ENCODE results near the gene GFI1.

DNA sequence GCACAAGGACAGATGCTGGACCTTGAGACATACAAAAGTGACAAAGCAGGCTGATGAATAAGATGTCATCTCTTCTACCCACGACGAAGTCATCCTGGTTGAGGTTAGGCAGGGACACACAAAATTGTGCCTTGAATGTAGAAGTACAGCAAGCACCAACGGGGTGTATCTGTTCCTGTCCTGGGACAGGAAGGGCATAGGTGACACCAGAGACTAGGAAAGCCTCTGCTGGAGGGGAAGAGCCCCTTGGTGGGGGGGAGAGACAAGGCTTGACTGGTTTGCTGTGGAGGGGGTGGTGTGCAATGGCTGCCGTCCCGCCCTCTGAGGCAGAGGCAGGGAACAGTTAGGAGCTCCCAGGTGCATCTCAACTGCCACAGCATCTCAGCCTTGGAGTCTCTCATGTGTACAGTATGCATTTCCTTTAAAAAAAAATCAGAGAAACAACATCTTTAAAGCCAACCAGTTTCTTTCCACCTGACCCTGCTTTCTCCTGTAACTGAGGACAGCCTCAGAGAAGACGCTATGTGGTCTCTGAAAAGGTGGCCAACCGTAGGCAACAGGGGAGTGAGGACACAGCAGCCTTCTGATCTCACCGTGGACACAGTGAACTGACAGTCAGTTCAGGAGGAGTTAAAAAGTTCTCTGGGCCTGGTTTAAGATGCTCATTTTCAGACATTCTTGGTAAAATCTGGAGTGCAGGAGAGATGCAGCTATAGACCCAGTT is 17.7 kb upstream of the GFI1 start:
- TF ChIP-seq POLR2AphosphoS5 (IDR thresholded peaks at IDR 0.05; ENCODE audit: borderline replicate concordance, low read depth, low read length) (no peak), FOXP2 (optimal IDR thresholded peaks at IDR 0.05; ENCODE audit: control extremely low read depth, extremely low read length, insufficient read depth) (no peak)
